GM12872 (cell line): ENCODE results near the gene CLIP3.

ENCODE experiments used
- CTCF ChIP-seq: IDR thresholded peaks from 3 replicates; pipeline ENCODE4 v1.5.1; 2011; ENCODE audit warnings: low read depth, mild to moderate bottlenecking, low read length, moderate library complexity; ENCODE audit not compliant: insufficient read depth

Gene CLIP3

DNA sequence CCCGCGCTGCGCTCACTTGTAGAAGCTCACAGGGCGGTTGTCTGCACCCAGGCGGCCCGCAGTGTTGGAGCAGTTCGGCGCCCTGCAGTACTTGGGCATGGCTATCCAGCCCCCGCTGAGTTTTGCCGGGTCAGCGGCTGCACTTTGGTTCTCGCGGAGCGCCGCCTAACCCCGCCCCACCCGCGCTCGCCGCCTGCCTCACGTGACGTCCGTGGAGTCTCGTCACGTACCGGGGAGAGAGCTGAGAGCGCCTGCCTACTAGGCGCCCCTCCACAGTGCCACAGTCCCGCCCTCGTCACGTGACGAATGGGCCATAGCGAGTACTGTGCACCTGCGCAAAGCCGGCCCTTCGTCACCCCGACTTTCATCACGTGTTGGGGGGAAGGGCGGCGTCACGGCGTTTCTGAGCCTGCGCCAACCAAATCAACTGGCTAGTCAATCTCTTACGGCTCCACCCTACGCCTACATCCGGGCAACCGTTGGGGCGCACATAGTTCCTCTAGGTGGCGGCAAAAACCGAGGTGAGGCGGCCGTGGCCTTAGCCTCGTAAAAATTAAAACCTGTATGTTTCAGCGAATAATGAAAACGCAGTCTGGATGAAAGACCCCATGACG is 21.6 kb upstream of the CLIP3 start, which contains the start of gene THAP8:
Gene THAP8, minus strand, starts transcription at position 167 of the 614 bp plus-strand sequence. Its CDS starts 68 bp downstream, at position 99.
- peak; percentile 44 for TF ChIP-seq CTCF

- no peak for TF ChIP-seq CTCF
These were observed 19.0 kb upstream of the CLIP3 start for GRCh38 chr19:36051637-36052036.

DNA sequence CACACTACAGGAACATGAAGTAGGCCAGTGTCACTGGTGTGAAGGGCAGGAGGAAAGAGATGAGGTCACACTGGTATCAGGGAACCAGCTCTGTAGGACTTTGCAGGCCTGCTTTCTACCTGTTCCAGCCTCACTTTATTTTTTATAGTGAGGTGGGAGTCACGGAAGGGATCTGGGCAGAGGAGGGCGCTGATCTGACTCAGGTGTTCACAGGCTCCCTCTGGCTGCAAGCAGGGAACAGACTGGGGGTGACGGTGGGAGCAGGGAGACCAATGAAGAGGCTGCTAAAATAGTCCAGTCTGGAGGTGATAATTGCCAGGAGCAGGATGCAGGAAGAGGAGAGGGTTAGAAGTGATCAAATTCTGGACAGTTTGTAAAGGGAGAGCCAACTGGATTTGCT is 18.6 kb upstream of the CLIP3 start:
- TF ChIP-seq CTCF = peak; percentile 21; the same call in 1 of the 3 replicates

DNA sequence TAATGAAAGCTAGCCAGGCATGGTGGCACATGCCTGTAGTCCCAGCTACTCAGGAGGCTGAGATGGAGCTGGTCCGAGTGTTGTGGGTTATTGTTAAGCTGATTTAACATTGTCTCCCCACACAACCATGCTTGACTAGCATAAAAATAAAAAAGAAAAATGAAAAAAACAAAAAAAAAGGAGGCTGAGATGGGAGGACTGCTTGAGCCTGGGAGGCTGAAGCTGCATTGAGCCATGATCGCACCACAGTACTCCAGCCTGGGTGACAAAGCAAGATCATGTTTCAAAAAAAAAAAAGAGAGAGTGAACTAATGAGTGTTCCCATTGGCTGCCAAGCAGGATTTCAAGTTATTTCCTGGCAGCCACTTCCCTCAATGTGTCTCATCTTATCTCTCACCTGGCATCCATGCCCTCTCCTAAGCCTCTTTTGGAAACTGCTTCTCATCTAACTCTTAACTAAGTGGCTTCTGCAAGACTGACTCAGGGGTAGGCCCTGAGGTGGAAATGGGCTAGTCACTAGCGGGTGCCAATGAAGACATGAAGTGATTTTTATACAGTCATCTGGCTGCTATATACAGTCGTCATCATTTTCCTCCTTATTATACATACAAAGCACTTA is 16.5 kb upstream of the CLIP3 start:
- no peak for TF ChIP-seq CTCF

DNA sequence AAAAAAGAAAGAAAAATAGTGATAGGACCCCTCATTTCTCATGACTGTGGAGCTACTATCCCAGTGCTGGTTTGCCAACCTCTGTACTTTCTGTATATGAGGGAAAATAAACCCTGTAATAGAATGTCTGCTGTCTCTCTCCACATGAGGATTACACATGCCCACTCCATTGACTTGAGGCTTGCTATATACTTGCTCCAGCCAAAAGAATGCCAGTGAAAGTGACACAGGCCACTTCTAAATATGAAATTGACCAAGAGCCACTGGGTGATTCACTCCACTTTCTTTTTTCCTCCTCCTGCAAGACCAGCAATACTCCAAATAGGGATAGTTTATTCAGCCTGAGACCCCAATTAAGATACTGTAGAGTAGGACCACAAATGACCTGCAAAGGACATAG is 15.2 kb upstream of the CLIP3 start:
- TF ChIP-seq CTCF = no peak

DNA sequence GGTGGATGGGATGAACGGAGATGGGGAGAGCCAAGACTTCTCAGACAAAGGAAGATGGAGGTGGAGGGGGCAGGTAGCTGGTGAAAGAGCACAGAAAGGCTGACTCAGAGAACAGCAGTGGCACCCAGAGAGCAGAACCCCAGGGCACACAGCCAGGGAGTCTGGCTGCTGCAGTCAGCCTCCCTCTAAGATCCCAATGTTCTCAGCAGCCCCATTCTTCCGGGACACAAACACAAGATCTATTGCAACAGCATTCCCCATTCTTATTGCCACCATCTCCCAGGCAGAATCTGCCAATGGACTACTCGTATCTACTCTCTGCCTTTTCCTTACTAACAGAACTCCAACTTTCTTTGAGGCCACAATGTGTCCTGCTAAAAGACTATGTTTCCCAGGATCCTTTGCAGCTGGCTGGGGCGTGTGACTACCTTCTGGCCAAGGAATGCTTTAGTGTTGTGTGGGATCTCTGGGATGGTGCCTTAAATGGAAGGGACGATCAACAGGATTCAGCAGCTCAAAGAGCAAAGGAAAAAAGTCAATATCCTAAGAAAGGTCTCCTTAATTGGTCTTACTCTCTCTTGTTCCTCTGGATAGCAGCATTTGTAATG is 13.9 kb upstream of the CLIP3 start:
- TF ChIP-seq CTCF = no peak

- TF ChIP-seq CTCF = no peak
These were observed 11.3 kb upstream of the CLIP3 start for GRCh38 chr19:36043952-36044351.
